H1 (cell line): Measurements from ENCODE around the gene SMIM7. TPM values are rescaled to one million over a fixed set of nuclear protein-coding genes. Genes with fewer than 3 reads are reported as not detected.

ENCODE experiments used
- CTBP2 ChIP-seq: IDR thresholded peaks from 2 replicates; pipeline ENCODE4 v1.7.0; 2011; ENCODE audit warnings: borderline replicate concordance, mild to moderate bottlenecking, moderate library complexity, mixed read lengths, low read length; ENCODE audit not compliant: insufficient read depth, insufficient read length
- EZH2 ChIP-seq: fragments of 200-600 bp; sonication (generic); IDR thresholded peaks from 2 replicates; pipeline ENCODE4 v1.7.1; 2012; ENCODE audit warnings: low read depth, mild to moderate bottlenecking, moderate library complexity, low read length, inconsistent platforms; ENCODE audit not compliant: severe bottlenecking
- KDM5A ChIP-seq: fragments of 200-600 bp; IDR thresholded peaks from 2 replicates; pipeline ENCODE4 v1.7.1; 2012; ENCODE audit warnings: mild to moderate bottlenecking, low read length, inconsistent platforms, mixed read lengths
- PHF8 ChIP-seq: fragments of 200-600 bp; sonication (generic); conservative IDR thresholded peaks from 2 replicates; pipeline ENCODE4 v1.7.1; 2012; ENCODE audit warnings: low read depth, mild to moderate bottlenecking, inconsistent platforms, low read length, moderate library complexity
- SAP30 ChIP-seq: fragments of 300-600 bp; sonication (generic); IDR thresholded peaks from 2 replicates; pipeline ENCODE4 v1.7.1; 2012; ENCODE audit warnings: low read length, moderate library complexity, mild to moderate bottlenecking, inconsistent platforms; ENCODE audit not compliant: insufficient read depth, insufficient replicate concordance
- polyA plus RNA-seq, 7 experiments: library from polyadenylated mRNA; depleted of rRNA in 3 of 7; stranded (reverse) in 5 of 7; unstranded in 2 of 7; fragments of >200 nt in 5 of 7; fragments of 200-250 nt in 2 of 7; gene quantifications; 1 replicate in 5 of 7; 2 replicates in 1 of 7; 4 replicates in 1 of 7; pipeline versions ENCODE4 v1.2.1 to v1.2.3, GENCODE V29; 2011 to 2013; ENCODE audit warnings: missing spikeins in 2 of 7, mixed read lengths in 2 of 7
- total RNA-seq: library from RNA; stranded (reverse); fragmentation: NEBNext Ultra II Directional; extraction: Animal tissue kit (Norgen Biotek cat#: 25700); gene quantifications from 2 replicates; pipeline ENCODE4 v1.2.1, GENCODE V29; 2021
- TF ChIP-seq, protein P1 (sequence below): fragments of 300-600 bp; sonication (generic); IDR thresholded peaks from 2 replicates; pipeline ENCODE4 v1.7.1; 2012; ENCODE audit warnings: low read length, moderate library complexity, mild to moderate bottlenecking, inconsistent platforms; ENCODE audit not compliant: insufficient replicate concordance
- TF ChIP-seq, protein P2 (sequence below): IDR thresholded peaks from 2 replicates; pipeline ENCODE4 v1.6.1; 2012; ENCODE audit warnings: inconsistent platforms
- TF ChIP-seq, protein P3 (sequence below): IDR thresholded peaks from 2 replicates; pipeline ENCODE4 v1.6.1; 2012; ENCODE audit warnings: inconsistent platforms

SMIM7 gene
- total and polyA plus RNA-seq, 2 of the 8 experiments (the other 6 are each of a cell fraction or from before 2014, with no cell fraction given) = 55.5 to 67.5 TPM

DNA sequence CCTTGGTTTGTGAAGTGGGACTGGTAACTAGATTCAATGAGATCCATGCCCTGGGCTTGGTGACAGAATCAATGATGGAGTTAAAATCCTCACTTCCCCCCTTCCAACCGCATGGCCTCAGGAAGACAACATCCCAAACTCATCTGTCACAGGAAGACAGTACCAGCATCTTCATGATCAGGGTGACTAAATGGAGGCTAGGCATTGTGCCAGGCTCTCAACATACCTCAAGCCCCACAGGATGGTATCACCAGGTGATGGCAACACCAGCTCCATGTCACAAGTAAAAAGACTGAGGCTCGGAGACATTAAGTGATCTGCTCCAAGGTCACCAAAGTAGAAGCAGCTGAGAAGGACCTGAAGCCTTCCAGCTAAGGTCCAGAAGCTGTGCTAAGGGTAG is 46.1 kb downstream of the SMIM7 start (continued):
- TF ChIP-seq, protein P1, sequence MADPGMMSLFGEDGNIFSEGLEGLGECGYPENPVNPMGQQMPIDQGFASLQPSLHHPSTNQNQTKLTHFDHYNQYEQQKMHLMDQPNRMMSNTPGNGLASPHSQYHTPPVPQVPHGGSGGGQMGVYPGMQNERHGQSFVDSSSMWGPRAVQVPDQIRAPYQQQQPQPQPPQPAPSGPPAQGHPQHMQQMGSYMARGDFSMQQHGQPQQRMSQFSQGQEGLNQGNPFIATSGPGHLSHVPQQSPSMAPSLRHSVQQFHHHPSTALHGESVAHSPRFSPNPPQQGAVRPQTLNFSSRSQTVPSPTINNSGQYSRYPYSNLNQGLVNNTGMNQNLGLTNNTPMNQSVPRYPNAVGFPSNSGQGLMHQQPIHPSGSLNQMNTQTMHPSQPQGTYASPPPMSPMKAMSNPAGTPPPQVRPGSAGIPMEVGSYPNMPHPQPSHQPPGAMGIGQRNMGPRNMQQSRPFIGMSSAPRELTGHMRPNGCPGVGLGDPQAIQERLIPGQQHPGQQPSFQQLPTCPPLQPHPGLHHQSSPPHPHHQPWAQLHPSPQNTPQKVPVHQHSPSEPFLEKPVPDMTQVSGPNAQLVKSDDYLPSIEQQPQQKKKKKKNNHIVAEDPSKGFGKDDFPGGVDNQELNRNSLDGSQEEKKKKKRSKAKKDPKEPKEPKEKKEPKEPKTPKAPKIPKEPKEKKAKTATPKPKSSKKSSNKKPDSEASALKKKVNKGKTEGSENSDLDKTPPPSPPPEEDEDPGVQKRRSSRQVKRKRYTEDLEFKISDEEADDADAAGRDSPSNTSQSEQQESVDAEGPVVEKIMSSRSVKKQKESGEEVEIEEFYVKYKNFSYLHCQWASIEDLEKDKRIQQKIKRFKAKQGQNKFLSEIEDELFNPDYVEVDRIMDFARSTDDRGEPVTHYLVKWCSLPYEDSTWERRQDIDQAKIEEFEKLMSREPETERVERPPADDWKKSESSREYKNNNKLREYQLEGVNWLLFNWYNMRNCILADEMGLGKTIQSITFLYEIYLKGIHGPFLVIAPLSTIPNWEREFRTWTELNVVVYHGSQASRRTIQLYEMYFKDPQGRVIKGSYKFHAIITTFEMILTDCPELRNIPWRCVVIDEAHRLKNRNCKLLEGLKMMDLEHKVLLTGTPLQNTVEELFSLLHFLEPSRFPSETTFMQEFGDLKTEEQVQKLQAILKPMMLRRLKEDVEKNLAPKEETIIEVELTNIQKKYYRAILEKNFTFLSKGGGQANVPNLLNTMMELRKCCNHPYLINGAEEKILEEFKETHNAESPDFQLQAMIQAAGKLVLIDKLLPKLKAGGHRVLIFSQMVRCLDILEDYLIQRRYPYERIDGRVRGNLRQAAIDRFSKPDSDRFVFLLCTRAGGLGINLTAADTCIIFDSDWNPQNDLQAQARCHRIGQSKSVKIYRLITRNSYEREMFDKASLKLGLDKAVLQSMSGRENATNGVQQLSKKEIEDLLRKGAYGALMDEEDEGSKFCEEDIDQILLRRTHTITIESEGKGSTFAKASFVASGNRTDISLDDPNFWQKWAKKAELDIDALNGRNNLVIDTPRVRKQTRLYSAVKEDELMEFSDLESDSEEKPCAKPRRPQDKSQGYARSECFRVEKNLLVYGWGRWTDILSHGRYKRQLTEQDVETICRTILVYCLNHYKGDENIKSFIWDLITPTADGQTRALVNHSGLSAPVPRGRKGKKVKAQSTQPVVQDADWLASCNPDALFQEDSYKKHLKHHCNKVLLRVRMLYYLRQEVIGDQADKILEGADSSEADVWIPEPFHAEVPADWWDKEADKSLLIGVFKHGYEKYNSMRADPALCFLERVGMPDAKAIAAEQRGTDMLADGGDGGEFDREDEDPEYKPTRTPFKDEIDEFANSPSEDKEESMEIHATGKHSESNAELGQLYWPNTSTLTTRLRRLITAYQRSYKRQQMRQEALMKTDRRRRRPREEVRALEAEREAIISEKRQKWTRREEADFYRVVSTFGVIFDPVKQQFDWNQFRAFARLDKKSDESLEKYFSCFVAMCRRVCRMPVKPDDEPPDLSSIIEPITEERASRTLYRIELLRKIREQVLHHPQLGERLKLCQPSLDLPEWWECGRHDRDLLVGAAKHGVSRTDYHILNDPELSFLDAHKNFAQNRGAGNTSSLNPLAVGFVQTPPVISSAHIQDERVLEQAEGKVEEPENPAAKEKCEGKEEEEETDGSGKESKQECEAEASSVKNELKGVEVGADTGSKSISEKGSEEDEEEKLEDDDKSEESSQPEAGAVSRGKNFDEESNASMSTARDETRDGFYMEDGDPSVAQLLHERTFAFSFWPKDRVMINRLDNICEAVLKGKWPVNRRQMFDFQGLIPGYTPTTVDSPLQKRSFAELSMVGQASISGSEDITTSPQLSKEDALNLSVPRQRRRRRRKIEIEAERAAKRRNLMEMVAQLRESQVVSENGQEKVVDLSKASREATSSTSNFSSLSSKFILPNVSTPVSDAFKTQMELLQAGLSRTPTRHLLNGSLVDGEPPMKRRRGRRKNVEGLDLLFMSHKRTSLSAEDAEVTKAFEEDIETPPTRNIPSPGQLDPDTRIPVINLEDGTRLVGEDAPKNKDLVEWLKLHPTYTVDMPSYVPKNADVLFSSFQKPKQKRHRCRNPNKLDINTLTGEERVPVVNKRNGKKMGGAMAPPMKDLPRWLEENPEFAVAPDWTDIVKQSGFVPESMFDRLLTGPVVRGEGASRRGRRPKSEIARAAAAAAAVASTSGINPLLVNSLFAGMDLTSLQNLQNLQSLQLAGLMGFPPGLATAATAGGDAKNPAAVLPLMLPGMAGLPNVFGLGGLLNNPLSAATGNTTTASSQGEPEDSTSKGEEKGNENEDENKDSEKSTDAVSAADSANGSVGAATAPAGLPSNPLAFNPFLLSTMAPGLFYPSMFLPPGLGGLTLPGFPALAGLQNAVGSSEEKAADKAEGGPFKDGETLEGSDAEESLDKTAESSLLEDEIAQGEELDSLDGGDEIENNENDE = no peak
- TF ChIP-seq CTBP2 = no peak
- TF ChIP-seq, protein P2, sequence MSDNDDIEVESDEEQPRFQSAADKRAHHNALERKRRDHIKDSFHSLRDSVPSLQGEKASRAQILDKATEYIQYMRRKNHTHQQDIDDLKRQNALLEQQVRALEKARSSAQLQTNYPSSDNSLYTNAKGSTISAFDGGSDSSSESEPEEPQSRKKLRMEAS = no peak
- no peak for TF ChIP-seq KDM5A
- TF ChIP-seq SAP30 = no peak
- TF ChIP-seq, protein P3, sequence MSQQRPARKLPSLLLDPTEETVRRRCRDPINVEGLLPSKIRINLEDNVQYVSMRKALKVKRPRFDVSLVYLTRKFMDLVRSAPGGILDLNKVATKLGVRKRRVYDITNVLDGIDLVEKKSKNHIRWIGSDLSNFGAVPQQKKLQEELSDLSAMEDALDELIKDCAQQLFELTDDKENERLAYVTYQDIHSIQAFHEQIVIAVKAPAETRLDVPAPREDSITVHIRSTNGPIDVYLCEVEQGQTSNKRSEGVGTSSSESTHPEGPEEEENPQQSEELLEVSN = no peak
- no peak for TF ChIP-seq PHF8
- TF ChIP-seq EZH2 = no peak
